Hepatocyte (in vitro differentiated cells): Measurements from ENCODE around the gene LRRC47.

Experiments
- CTCF ChIP-seq: fragments of 200-600 bp; sonication (generic); IDR thresholded peaks from 2 replicates; pipeline ENCODE4 v1.5.1; 2016; ENCODE audit warnings: antibody characterized with exemption, mild to moderate bottlenecking; ENCODE audit not compliant: poor library complexity
- EZH2 ChIP-seq: fragments of 200-600 bp; sonication (generic); IDR thresholded peaks from 2 replicates; pipeline ENCODE4 v1.6.1; 2016; ENCODE audit warnings: antibody characterized with exemption, mild to moderate bottlenecking, borderline replicate concordance

DNA sequence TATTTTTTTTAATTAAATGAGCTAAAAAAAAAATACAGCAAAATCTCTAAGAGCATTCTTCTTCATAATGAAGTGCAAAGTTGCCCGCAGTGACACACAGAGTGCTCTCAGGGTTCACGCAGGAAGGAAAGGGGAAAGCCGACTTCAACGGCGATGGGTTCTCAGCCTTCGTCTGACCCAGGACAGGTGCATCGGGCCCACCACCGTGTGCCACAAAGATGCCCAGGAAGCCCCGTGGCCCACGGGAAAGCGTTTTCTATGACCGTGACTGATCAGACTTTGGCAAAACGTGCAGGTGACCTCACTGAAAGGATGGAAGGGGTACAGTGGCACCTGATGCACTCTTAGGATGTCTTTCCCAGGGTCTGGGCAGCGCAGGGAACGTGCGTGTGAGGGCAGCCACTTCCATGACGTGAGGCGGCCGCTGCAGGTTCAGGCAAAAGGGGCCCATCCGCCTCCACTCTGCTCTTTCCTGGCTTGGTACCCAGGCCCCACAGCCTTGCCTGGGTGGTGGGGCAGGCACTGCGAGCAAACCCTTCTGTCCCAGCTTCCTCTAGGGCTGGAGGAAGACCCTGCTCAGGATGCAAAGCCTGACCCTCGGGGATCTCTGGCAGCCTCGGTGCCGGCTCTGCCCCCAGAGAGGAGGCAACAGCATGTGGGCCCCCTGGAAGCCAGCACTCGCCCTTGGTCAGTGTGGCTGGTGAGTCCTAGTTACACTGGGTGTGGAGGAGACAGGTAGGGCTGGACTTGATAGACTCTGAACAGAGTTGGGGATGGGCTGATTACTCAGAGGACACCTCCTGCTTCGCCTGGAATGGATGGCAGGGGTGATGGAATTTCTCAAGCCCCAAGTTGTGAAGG, 8.3 kb downstream of the LRRC47 start:
- TF ChIP-seq EZH2: no peak
- TF ChIP-seq CTCF: no peak
